GM18498 (cell line): ENCODE data around the gene CTBP2.

Source experiments
- ATAC-seq: cut with Tn5 transposase; IDR thresholded peaks from one replicate; pipeline ENCODE4 v1.9.1; 2021; ENCODE audit warnings: mild to moderate bottlenecking, moderate library complexity; ENCODE audit not compliant: unreplicated experiment

Gene CTBP2

DNA sequence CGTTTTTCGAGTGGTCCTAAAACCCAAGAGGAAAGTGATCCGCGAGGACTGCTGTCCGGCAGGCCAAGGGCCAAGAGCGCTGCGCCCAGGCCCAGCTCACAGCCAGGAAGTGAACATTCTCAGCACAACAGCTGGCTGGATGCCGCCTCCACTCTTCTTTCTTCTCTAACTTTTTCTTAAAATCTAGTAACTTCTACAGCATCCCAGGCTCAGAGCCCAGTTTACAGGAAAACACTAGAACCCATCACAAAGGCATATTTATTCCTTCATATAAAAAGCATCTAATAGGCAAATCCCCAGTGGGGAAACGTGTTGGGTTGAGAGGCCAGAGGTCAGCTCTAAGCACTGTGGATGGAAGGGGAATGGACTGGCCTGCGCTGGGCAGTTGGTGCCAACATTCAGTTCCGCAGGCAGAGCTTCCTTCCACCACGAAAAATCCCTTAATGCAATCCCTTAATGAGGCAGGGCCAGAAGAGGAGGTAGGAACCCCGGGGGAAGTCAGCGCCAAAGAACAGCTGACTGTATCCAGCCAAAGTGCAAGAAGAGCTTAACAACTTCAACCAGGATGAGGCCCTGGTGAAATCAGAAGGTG lies 143.7 kb downstream of the CTBP2 start:
- no peak for ATAC-seq

GRCh38 chr10:125016123-125016522 lies 144.2 kb downstream of the CTBP2 start:
- no peak for ATAC-seq

DNA sequence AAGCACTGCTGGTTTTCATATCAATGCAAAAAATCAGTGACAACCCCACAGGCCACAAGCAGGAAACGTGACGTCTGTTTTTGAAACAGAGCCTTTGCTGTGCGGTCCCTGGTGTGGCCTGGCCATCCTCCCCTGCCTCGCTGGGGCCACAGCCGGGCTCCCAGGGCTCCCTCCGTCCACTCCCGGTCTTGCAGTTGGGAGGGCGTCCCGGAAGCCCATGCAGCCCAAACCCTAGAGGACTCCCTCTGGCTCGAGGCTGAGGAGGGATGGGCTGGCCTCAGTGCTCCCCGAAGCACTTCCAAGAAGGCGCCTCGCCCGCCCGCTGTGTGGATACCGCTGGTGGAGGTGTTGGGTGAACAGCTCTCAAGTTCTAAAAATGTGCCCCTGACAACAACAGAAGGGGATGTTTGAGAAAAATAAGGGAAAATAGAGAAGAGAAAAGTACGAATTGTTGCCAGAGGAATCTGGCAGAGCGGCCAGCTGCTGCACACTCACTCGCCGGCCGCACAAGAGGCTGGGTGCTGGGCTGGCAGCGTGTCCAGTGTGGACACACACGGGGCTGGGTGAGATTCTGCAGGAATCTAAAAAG lies 144.9 kb downstream of the CTBP2 start:
- ATAC-seq, result no peak

DNA sequence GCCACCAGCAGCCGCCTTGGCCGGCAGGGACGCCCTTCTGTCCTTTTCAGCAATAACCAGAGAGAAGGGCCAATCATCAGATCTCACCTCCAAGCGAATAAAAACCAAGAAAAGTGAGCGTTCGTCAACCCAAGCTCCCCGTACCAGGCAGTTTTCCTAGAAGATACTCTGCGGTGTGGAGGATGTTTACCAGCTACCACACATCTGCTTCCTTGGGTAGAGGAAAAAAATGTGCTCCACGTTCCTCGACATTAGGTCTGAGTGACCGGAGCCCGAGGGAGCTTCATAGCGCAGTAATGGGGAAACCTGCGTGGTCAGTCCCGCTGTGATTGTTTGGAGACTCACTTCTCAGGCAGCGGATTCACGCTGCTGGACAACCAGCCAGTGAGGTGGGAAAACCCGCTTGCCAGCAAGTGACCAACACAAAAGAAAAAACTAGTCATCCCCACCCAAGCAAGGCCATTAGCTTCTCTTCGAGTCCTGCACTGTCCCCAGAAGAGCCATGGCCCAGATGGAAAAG lies 145.5 kb downstream of the CTBP2 start:
- ATAC-seq, result no peak

- ATAC-seq, result no peak
Observed at GRCh38 chr10:125014086-125014830, 146.1 kb downstream of the CTBP2 start.

- ATAC-seq, result no peak
Observed at GRCh38 chr10:125013529-125013872, 146.9 kb downstream of the CTBP2 start.

DNA sequence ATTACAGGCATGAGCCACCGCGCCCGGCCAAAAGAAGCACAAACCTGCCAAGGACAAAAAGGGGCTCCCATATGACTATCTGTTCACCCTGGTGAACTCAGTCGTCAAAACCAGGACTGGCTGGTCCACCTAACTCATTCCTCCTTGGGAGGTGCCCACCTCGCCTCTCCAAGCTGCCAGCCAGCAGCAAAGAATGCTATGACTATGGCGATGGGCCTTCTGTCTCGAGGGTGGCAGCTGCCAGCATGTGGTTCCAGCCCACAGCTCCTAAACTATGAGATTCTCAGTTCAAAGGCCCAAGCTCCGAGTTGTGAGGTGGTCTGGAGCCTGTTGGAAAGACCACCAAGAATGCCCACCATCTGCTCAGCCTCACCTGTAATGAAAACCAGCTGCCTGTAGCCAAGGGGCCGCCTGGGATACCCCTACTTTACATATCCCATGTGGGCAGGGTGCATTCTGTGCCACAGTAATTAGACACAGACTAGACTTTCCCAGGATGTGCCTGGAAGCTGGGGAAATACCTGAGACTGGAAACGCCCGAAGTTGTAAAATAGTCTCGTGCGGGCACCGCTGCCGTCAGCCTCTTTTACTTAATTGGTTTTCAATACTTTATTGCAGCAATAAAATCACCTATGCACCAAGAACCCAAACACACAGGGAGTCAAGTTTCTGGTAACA lies 147.4 kb downstream of the CTBP2 start:
- ATAC-seq, result no peak

- ATAC-seq, result no peak
Observed at GRCh38 chr10:125011926-125012705, 148.2 kb downstream of the CTBP2 start.

DNA sequence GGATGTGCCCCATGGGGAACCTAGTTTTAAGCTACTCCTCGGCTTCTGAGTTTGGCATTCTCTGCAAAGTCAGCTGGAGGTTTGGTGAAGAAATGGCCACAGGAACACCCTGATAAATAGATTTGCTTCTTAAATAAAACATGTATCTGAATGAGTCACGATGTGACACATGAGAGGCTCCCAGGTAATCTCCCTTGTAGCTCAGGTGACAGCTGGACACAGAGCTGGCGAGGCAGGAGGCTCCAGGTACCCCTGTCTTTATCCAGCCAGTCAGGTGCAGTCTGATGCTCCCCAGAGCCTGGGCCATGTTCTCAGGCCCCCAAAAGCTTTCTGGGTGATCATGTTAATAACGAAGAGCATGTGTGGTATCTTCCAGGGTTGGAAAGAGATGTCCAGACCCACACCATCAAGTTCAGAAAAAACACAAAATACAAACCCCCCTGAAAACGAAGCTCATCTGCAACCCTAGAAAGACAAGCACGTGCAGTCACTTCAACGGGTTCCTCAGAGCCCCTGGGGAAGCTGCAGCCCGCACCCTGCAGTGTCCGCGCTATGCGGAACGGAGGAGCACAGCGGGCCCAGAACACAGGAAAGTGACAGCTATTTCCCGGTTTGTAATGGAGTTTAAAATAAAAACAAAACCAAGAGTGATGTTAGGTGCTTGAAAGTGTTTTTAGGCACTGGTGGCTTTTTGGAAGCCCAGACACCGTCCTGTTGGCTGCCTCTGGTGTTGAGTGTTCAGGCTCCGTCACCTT lies 149.0 kb downstream of the CTBP2 start:
- ATAC-seq, result no peak

DNA sequence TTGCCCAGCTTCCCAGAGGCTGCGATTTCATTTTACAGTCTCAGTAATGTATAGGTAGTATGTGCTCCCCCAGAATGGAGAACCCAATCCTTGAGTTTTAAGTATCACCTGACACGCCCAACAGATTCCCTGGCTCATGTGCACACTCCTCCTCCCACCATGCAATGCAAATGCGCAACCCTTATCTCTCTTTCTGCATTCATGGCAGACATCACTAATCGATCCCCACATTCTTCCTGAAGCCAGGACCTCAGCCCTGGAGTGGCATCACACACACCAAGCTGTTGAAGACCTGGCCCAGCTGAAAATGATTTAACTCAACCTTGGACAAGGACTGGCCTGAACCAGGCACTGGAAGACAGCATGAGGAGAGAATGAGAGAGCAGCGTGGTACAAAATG lies 150.0 kb downstream of the CTBP2 start:
- no peak for ATAC-seq

- ATAC-seq, result no peak
Observed at GRCh38 chr10:125009661-125010161, 150.7 kb downstream of the CTBP2 start.

GRCh38 chr10:125008689-125009638 lies 151.4 kb downstream of the CTBP2 start:
- ATAC-seq, result no peak

- no peak for ATAC-seq
Observed at GRCh38 chr10:125007436-125007835, 152.9 kb downstream of the CTBP2 start.

DNA sequence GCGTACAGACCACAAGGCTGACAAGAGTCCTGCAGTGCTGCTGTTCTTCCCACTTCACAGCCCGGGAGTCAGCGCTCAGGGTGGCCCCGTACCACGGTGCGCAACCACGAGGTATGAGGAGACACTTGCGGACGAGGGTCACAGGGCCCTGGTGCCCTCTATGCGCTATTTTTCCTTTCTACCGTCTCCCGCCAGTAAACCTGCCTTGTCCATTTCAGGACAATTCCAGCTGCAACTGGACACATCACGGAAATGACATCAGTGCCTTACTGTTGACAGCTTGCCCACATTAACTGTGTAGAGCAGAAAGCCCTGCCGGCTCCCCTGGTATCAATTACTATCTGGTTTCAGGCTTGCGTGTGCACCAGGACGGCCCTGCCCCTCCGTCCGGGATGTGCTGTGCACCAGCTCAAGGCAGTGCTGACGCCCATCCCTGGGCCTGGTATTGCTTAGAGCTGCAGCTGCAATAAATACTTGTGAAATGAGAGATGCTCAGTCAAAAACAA lies 153.4 kb downstream of the CTBP2 start:
- no peak for ATAC-seq

GRCh38 chr10:125006188-125006680 lies 154.1 kb downstream of the CTBP2 start:
- ATAC-seq, result no peak

GRCh38 chr10:125005312-125006187 lies 154.8 kb downstream of the CTBP2 start:
- ATAC-seq, result no peak

DNA sequence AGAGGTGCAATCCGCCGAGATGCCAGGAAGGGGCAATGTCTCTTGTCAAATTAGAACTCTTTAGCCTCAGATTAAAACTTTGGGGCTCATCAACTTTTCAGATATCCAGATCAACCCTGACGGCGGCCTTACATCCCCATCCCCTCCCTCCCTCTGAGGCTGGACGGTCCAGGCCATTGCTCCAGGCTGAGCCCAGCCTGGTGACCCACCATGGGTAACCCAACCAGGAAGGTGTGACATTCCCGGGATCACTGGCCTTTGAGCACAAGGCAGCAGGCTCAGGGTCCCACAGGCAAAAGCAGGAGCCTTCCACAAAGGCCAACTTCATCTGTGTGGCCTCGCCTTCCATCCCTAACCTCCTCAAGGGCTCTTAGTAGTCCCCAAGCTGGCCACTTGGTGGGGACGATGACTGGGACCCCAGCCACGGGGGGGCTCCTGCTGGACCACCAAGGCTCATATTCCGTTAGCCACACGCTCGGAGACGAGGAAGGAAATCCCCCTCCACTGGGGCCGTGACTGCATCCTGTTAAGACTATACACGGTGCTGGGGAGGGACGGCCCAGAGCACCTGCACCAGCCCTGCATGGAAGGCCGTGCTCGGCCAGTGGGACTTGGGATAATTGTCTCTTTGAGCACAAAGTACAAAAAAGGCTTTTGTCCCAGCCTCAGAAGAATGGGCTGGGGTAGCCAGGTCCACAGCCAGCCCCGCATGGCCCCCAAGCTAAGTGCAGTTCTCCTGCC lies 155.6 kb downstream of the CTBP2 start:
- no peak for ATAC-seq
